HG03066 (cell line): ENCODE data around the gene CCDC85C.

Experiments
- ATAC-seq: cut with Tn5 transposase; IDR thresholded peaks from one replicate; pipeline ENCODE4 v1.9.1; 2021; ENCODE audit warnings: low read depth; ENCODE audit not compliant: unreplicated experiment

CCDC85C gene

GRCh38 chr14:99632410-99633035 is 28.5 kb upstream of the CCDC85C start:
- ATAC-seq, result no peak

DNA sequence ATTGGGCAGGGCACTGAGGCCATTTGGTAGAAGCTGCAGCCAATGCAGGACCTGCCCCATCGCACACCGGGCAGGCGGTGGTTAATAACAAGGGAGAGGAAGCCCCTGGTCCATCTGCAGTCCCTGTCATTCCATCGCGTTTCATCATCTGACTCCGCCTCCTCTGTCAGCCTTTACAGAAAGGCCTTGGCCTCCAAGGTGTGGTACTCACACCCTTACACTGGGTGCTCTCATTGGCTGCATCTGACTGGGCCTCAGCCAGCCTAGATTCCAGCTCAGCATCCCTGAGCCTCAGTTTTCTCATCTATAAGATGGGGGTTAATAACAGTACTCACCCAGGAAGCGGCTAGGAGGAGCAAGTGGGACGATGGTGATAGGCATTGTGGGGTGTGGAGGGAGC is 26.2 kb upstream of the CCDC85C start:
- ATAC-seq, result no peak

DNA sequence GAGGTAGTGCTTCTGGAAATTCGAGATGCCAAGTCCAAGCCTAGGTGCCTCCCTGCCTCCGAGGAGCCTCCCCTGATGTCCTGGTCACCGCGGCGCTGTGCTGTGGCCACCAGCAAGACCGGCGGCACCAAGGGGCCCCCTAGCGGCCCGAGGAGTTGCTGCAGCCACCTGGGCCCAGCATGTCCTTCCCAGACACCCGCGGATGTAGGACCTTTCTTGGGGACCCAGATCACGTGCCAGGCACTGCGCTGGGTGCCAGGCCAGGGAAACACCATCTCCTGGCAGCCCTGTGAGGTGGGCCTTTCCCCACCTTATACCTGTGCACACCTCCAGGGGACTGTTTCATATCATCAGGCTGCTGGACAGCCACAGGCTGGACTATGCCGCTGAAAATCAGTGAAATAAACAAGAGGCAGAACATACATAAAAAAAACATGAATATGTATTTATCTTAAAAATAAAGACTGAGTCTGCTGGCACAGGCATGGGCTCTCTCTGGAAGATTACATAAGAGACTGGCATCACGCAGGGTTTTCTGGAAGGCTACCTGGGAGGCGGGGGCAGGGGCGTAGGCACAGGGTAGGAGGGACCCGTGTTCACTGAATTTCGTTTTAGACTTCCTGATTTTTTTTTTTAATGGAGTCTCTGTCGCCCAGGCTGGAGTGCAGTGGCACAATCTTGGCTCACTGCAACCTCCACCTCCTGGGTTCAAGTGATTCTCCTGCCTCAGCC is 25.0 kb upstream of the CCDC85C start:
- ATAC-seq, result no peak

- no peak for ATAC-seq
These were observed 23.7 kb upstream of the CCDC85C start for GRCh38 chr14:99627510-99628381.

DNA sequence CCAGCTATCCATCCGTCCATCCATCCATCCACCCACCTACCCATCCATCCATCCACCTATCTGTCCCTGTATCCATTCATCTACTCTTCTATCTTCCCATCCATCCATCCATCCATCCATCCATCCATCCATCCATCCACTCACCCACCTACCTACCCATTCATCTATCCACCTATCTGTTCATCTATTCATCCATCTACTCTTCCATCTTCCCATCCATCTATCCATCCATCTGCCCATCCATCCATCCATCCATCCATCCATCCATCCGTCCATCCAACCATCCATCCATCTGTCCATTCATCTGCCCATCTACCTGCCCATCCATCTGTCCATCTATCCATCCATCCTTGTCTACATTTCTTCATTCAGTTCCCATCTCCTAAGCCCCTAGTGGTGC is 23.1 kb upstream of the CCDC85C start:
- ATAC-seq, result no peak

GRCh38 chr14:99626041-99626648 is 22.1 kb upstream of the CCDC85C start:
- no peak for ATAC-seq

GRCh38 chr14:99625476-99625875 is 21.5 kb upstream of the CCDC85C start:
- no peak for ATAC-seq

DNA sequence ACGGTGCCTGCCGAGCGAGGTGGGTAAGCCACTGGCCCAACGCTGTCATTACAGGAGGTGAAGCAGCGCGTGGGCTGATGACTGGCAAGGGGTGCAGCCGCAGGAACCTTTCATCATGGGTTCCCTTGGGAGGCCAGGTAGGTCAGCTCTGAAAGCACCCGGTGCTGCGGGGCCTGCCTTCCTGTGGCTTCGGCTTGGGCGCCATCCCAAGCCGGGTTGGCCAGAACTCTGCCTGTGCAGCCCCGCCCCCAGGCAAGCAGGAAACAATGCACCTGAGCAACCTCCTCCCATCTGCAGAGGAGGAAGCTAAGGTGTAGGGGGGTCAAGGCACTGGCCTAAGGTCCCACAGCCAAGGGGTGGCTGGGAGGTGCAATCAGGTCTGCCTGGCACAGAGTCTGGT is 21.0 kb upstream of the CCDC85C start:
- ATAC-seq, result no peak

GRCh38 chr14:99624024-99624423 is 20.0 kb upstream of the CCDC85C start:
- no peak for ATAC-seq

- no peak for ATAC-seq
These were observed 17.9 kb upstream of the CCDC85C start for GRCh38 chr14:99621948-99622347.

DNA sequence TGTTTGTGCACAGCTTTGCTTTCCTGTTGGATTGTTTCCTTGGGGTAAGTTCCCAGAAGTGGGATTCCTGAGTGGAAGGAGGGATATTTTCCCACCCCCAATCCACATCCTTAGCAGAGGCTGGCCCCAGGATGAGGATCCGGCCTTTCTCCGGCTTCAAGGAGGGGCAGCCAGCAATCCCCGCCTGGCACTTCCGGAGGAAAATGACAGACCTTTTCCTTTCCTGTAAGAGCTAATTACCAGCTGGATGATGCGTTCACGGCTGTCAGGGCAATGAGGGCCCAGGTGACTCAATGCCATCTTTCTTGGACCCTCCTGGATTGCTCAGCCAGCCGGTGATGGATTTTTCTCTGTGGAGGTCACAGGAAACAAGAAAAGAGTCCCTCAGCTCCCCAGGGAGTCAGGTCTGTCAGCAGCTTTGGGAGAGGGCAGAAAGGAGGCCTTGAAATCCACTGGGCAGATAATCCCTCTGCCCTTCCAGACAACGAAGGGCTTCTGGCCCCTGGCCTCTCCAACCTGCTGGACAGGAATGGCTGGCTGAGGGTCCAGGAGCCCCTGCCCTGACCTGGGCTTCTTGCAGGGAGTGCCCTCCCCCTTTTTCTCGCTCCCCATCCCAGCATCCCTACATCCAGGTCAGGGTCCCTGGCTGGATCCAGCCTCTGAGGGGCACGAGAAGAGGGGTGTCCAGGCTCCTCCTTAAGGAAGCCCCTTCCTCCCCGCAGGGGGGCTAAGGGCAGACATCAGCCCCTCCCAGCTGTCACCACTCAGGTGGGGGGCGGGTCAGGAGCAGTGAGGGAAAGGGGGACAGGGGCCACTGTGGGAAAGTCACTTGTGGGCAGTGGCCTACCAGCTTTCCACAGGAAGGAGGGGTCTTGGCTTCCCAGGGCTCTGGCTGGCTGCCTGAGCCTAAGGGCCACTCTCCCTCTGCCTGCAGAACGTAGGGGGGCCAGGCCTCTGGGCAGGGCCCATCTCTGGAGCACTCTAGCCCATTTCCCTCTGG is 16.1 kb upstream of the CCDC85C start:
- ATAC-seq, result no peak

DNA sequence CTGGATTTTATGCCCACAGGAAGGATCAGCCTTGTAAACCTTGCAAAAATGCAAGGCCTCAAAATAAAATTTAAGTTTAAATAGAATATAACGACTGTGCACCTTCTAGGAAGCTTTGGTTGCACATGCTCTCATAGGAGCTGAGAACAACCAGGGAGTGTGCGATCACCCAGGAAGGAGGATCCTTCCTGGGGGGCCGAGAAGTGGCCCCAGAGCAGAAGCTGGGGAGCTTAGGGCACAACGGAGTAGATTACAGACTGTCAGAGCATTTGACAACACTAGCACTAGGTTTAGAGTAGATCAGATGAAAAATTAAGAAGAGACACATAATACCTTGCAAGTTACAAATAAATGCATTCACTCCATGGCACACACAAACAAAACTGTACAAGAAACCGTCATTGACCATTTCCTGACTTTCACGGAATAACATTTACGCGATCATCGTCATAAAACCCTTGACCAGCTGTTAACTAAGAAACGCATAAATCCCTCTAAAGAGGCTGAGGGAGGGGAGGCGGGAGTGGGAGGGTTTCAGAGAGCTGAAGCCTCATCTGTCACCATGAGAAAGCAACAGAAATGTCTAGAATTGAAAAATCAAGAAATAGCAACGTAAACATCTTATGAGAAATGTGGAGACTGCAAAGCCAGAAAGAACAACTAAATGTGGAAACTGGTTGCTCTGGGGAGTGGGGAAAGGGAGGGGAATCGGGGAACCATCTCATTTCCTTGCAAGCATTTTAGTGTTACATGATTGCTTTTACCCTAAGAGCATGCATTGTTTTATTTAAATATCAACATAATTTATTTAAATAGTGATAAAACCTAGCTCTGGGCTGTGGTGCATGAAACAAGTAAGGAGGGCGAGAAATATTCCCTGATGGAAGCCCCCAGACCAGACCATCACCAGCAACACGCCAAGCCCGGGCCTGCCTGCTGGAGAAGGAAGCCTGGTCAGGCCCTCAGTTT is 13.1 kb upstream of the CCDC85C start:
- ATAC-seq, result no peak

GRCh38 chr14:99615497-99616157 is 11.6 kb upstream of the CCDC85C start:
- no peak for ATAC-seq

DNA sequence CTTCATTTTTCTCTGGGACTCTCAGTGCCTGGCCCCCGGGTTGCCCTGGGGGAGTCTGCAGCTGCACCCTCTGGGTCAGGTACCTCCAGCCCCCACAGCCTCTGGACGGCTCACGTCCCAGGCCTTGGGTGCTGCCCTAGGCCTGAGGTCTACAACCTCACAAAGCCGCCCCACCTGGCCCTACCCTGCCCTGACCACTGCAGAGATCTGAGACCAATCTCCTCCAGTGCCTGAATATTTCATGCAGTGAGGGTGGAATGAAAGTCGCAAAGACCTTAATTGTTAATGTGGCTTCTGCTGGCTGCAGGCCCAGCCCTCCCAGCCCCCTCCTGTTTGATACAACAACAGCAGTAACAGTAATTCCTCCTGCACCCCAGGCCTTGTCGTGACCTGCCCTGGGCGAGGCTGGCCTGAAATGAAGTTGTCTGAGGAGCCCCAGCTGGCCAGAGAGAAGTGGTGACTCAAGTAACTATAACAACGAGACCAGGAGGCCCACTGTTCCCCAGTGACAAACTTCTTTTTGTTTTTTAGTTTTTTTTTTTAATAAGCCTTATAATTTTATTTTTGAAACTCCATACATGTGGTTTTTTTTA is 8.8 kb upstream of the CCDC85C start:
- ATAC-seq, result no peak

DNA sequence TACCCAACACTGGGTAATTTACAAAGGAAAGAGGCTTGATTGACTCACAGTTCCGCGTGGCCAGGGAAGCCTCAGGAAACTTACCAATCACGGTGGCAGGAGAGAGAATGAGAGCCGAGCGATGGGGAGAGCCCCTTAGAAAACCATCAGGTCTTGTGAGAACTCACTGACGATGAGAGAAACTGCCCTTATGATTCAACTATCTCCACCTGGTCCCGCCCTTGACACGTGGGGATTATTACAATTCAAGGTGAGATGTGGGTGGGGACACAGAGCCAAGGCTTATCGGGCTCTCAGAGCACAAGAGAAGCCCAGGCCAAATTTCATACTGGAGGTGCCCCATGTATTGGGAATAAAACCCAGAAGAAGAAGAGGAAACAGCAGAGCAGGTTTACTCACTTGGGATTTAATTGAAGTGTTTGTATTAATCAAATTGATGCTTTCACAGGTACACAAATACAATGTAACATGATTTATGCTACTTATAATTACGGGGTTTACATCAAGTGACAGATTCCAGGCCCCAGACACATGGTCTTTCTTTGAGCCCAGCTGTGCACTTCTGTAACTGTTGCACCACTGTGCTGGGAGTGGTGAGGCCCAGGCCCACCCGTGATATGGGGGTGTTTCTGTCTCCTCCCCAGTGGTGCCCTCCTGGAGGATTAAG is 8.2 kb upstream of the CCDC85C start:
- no peak for ATAC-seq

- ATAC-seq, result no peak
These were observed 7.6 kb upstream of the CCDC85C start for GRCh38 chr14:99611646-99612045.
